Heart left ventricle (tissue), 13 donors: ENCODE results near the gene TFAP2C.

Source experiments
- POLR2A ChIP-seq, 2 donors: fragments of 450-650 bp; IDR thresholded peaks; one replicate each; pipeline ENCODE4 v1.6.1; 2017; ENCODE audit warnings: antibody characterized with exemption in 2 of 2, mild to moderate bottlenecking in 2 of 2, moderate library complexity in 2 of 2
- TF ChIP-seq, protein P1 (sequence below), 12 donors: fragments of 200-600 bp; sonication (generic) in 4 of 12; IDR thresholded peaks; one replicate each; pipeline versions ENCODE4 v1.5.0 to v1.8.0; 2018 to 2022; ENCODE audit warnings: antibody characterized with exemption in 12 of 12, mild to moderate bottlenecking in 5 of 12
- donor health status: ischemic (EF 13 %, LVEDD 7.1; RV severe dilation, severe dysfunction).
- donor health status: DM: no; HTN: yes; CAD: no.
- donor health status: DM: no; HTN: no; CAD: no.
- donor health status: ischemic (EF 25% LVEDD 6.9; RV normal size, moderate dysfunction).
- donor health status: ischemic (EF 25% LVEDD 5.7; RV mildly dilated, moderate dysfunction).
- donor health status: ischemic (EF 35%, LVEDD 5.7; RV mildly dilated, moderate dysfunction).
- donor health status: nonischemic (EF 11% LVEDD 7.7; RV severe dilation, severe dysfunction).
- donor health status: DM: yes; HTN: yes; CAD: no.
- donor health status: PGD.
- donor health status: ischemic (EF 29% LVEDD 5.4; RV normal size, mild dysfunction).
- donor health status: nonischemic (EF 23%, LVEDD 6.1; RV moderate dilation, normal function).

DNA sequence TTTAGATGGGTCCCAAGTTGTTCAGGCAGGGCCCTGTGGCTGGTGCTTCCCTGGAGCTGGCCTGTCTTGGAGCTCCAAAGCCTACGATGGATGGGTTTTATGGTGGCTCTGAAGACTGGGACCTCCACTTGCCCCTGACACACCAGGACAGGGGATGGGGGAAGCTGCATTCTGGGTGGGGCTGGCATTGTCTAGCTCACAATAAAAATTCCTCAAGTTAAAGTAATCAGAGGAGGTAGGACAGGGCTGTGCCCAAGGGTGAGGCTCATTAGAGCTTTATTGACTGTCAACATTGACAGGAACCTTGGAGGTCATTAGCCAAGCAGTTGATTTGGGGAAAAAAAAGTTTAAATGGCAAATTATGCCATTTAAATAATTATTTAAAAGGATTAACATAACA, 35.7 kb downstream of the TFAP2C start:
- TF ChIP-seq, protein P1, sequence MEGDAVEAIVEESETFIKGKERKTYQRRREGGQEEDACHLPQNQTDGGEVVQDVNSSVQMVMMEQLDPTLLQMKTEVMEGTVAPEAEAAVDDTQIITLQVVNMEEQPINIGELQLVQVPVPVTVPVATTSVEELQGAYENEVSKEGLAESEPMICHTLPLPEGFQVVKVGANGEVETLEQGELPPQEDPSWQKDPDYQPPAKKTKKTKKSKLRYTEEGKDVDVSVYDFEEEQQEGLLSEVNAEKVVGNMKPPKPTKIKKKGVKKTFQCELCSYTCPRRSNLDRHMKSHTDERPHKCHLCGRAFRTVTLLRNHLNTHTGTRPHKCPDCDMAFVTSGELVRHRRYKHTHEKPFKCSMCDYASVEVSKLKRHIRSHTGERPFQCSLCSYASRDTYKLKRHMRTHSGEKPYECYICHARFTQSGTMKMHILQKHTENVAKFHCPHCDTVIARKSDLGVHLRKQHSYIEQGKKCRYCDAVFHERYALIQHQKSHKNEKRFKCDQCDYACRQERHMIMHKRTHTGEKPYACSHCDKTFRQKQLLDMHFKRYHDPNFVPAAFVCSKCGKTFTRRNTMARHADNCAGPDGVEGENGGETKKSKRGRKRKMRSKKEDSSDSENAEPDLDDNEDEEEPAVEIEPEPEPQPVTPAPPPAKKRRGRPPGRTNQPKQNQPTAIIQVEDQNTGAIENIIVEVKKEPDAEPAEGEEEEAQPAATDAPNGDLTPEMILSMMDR (IDR thresholded peaks at IDR 0.05) = no peak
- TF ChIP-seq POLR2A (IDR thresholded peaks at IDR 0.05) = no peak
